ENCODE data around the gene LCP2.

LCP2 gene

DNA sequence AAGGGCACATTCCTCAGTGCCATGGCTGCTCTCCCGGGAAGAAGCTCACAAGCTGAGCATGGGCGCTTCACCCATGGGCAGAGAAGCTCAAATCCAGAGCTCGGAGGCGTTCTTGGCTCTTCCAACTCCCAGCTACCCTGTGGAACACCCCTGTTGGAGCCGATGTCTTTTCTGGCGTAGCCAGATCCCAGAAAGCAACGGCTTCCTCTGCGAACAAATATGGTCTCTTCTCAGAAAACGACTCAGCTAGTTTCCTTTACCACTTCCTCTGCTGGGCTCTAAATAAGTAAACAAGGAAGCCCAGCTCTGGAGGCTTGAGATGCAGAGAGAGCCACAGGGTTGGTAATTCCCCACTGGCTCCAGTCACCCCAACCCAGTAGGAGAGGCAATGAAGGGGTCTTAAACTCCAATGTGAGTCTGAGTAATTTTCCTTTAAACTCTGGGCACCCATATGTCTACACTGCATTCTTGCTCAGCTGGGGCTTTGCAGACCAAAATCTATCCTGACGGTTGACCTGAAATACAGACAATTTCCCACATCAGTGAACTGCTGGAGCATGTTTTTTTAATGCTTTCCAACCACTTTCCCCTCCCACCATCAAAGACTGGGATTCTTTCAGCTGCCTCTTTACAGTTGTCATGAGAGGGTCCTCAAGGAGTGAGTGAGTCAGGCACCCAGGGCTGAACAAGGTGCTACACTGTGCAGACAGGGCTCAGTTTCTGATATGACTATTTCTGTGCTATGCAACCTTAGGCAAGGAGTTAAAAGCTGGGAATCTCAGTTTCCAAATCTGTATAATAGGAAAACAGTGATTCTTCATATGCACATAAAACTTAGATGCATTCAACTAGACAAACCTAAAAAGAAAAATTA is at the start of gene LCP2:
Gene LCP2, minus strand, starts transcription at position 189 of the 874 bp plus-strand sequence. Its CDS starts 166 bp downstream, at position 23.
- FAIRE-seq: no peak

DNA sequence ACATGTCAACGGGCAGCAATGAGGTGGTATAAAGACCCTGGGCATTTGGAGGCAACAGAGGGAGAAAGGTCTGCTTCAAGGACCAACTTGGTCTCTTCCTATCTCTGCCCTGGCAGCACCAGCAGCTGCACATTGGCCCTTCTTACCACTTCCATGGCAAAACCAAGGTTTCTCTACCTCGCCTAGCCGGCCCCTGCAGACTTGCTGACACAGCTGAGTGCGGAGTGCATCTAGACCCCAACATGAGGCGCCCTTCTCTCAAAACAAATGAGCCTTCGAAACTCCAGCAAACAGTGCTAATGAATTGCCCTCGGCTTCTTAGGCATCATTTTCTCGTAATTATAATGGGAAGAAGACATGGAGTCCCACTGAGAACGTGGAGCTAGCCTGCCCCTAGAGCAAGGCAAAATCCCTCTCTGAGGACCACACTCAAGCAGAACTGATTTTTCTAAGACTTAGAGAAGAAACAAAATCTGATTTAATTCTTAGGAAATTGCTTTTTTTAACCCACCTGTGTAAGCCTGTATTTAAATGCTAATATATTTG is 49.5 kb upstream of the LCP2 start:
- FAIRE-seq: no peak

DNA sequence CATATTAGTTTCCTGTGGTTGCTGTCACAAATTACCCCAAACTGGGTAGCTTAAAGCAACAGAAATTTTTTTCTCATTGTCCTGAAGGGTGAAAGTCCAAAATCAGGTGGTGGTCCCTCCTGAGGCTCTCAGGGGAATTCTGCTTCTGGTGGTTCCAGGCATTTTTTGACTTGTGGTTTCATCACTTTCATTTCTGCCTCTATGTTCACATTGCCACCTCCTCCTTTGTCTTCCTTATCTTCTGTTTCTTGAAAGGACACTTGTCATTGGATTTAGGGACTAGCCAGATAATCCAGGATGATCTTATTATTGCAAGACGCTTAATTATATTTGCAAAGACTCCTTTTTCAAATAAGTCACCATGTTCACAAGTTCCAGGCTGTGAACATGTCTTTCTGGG is 48.4 kb upstream of the LCP2 start:
- no peak for FAIRE-seq

DNA sequence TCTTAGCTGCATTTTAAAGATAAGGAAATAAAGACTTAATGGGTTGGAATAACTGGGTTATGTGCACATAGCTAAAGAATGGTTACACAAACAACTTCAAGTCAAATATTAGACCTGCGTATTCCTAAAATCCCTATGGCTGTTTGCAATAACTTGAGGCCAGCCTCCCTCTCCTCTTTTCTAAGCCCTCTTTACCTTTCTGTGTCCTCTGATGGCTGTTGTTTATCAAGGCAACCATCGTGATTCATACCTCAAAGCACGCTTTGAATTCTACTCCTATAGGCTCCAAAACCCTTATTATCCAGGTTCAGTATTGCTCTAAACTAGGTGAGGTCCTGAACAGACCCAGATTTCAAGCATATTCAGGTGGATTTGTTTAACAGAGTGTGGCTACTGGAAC is 45.6 kb upstream of the LCP2 start:
- no peak for FAIRE-seq

DNA sequence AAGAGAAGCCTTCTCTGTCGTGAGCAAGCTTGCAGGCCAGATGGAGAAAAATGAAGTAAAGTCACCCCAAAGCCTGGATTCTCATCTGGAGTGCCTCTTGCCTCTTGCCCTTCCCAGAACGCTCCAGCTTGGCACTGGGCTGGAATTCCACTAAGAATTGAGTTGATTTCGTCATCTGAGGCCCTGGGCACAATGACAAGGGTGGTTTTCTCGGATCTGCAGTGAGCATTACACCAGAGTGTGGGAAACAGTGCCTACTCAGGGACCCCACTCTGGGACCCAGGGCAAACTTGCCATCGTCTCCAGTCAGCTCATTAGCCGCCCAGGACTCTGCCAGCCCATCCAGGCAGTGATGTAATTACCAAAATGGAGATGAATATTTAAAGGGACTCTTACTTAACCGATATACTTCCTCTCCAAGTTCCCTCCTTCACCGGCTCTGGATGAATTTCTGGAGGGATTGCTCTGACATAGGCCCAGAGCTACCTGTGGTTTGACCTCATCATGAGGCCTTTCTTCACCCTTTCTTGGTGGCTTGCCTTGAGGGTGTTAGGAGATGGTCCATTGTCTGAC is 44.7 kb upstream of the LCP2 start:
- no peak for FAIRE-seq

DNA sequence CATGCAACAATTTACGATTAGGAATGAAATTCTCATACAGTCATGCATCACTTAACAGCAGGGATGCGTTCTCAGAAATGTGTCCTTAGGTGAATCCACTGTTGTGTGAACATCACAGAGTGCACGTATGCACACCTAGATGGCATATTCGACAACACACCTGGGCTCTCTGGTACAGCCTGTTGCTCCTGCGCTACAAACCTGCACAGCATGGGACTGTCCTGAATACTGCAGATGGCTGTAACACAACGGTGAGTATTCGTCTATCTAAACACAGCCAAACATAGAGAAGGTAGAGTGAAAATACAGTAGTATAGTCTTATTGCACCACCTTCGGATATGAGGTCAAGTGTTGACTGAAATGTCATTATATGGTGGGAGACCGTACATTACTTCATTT is 44.0 kb upstream of the LCP2 start:
- FAIRE-seq: no peak

DNA sequence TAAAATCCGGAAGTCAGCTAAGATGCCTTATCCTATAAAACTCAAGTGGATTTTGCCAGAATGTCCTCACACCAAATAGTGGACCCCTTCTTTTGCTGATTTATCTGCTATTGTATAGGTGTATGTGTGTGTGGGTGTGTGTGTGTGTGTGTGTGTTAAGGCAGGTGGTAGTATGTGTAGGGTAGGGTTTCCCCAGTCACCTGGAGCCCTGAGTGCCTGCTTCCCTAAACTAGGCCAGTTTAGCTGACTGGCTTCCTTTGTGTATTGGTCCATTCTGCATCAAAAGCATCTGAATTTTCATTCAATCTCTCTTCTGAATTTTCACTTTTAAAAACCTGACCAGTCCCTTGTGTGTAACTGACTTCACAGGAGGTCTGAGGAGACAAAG is 42.2 kb upstream of the LCP2 start:
- FAIRE-seq: no peak

DNA sequence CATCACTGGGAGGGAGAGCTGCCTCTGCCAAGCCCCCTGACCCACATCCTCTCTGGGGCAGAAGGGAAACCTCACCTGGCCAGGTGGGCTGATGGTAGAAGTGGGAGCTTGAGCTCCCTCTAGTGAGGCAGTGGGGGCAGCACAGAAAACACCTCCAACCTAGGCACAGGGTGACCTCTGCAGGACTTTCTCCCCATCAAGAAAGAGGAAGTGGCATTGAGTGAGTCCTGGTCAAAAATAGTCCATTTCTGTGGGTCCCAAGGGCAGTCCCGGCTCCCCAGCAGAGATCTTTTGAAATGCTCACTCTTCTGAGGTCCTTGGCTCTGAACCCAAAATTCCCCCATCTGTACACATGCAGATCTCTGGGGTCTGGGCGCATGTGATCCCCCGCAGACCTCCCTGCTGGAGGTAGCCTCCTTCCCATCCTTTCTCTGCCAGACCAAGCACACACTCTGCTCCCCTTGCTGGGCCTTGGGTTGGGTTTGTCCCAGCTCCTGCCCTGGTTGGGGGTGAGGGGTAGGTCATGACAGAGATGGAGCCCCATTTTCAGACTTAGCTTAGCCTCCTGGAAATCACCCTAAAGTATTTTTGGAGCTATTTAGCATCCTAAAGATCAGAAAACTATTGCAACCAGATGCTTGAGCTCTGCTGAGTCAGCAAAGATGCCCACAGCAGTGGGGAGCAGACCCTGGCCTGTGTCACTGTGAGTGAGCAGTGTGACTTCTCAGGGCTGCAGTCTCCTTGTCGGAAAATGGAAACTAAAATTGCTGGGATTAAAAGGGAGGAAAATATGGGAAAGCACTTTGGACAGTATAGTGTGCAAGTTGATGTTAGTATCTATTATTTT is 41.6 kb upstream of the LCP2 start:
- FAIRE-seq: no peak

DNA sequence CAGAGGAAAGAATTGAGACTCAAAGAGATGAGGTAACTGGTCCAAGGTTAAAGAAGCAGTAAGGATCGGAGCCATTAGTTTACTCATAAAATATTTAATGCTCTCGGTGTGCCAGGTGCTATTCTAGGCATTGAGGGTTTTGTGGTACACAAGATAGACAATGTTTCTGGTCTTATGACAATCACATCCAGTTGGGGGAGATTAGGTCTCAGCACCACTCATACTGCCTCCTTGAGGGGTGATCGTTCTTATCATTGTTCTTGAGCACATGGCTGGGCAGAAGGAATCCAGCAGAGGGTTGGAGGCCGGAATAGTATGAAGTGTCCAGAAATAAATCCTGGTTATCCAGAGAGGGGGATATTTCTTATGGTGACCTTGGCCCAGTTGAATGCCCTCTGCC is 40.7 kb upstream of the LCP2 start:
- FAIRE-seq: no peak

DNA sequence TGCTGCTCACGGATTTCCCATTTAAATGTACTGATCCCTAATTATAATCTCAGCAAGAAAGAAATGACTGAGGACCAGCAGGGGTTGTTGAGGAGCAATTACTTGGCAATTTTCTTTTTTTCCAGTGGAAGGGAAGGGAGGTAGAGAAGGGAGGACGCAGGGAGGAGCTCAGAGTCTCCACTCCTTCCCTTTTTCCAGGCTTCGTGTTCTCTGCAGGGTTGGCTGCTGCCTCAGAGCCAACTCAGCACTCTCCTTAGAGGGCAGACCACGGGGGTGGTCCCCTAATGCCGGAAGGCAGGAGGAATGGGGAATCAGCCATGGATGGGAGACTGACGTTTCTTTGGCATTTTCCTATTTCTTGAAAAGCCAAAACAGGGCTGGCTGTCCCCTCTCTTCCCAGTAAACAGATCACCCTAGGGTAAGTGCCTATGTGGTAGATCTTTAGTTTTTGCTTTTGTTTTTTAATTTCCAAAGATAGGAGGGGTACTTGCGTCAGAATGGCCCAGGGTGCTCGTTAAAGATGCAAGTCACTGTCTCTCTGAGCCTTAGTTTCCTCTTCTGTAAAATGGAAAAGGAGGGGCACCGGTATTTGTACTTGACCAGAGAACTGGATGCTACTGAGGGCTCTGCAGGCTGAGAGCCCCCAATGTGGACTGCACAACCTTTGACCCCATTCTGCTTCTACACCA is 39.6 kb upstream of the LCP2 start:
- no peak for FAIRE-seq

DNA sequence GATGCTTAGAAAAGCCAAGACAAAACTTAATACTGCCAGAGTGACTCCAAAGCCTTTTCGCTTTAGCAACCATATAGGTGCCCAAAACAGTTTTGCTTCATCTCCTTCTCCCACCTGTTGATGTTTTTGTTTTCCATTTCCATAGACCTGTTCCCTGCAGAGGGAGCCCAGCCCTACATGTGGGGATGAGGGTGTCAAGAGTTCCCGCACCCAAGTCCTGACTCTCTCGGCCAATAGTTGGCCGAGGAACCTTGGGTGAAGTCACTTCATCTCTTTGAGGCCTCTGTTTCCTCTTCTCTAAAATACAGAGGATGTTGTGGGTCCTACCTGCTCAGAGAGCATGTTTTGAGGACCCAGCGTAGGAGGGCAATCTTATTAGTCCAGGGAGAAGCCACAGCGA is 38.5 kb upstream of the LCP2 start:
- no peak for FAIRE-seq

DNA sequence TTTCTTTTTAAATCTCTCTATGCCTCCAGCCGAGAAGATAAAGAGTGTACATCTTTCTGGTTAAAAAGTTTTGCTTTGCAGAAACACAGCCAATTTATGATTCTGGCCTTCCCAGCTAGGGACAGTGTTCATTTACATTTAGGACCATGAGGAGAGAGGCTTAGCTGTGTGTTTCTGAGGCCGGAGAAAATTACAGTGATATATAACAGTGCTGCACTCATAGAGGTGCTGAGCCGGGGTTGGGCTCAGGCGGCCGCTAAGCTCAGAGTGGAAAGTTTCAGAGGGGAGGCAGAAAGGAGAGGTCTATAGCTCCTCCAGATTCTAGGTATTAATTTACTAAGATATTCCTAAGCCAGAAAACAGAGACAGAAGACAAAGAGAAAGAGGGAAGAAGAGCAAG is 37.0 kb upstream of the LCP2 start:
- no peak for FAIRE-seq

DNA sequence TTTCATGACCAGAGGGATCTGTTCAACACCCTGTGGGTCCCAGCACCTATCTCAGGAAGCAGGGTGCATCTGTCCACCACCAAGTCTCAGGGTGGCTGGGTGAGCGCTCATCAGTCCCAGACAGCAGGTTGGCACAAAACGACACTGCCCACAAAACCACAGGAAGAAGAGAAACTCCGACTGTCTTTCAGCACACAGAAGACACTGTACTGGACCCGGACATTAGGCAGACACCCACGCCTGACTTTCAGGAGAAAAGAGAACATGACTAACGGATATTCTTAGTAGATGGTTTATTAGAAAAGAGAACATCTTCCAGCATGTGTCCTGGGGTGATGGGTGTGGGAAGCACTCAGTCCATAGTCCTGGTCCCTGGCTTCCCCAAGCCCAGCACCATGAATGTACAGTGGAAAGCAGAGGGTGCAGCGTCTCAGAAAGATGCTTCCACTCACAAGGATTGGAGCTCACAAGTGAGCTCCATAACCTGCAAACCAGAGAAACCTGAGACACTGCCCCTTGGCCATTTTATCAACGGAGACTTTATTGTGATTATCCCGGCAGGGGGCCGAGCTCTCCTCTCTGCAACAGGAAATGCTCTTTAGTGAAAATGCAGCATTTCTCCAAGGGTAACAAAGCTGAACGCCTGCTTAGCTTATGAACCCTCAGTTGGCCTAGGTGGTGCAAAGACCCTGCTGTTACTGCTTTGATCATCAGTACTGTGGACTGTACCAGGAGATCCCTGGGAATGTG is 35.8 kb upstream of the LCP2 start:
- FAIRE-seq: no peak

DNA sequence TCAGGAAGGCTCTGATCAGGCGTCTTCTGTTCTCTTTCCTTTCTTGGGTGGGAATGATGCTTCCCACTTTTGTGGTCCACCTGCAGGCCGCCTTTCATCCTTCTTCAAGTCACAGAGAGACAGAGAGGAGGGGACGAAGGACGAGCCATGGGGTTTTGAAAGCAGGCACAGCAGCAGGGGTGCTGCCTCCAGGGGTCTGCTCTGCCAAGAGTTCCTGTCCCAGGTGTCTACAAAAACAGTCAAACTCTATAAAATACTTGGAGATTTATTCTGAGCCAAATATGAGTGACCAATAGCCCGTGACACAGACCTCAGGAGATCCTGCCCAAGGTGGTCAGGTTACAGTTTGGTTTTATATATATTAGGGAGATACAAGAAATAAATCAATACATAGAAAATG is 34.5 kb upstream of the LCP2 start:
- no peak for FAIRE-seq

DNA sequence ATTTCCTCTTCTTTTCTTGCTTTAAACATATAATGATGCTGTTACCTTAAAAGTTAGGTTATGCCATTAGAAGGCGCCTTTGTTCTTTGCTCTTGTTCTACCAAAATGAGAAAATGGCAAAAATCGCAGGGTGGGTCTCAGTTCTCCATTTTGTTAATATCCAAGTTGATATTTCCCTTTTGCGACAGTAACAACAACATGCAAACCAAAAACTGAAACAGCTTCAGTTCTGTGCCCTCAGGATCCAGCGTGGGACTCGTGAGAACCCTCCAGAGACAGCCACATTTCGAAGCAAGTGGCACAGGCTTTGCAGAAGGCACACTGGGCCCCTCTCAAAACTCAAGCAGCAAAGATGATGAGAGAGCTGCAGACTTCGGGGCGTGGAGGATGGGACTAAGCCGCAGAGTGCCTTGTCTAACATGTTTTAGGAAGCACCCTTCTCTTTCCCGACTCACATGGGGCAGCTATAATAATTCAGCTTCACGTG is 33.0 kb upstream of the LCP2 start:
- no peak for FAIRE-seq

DNA sequence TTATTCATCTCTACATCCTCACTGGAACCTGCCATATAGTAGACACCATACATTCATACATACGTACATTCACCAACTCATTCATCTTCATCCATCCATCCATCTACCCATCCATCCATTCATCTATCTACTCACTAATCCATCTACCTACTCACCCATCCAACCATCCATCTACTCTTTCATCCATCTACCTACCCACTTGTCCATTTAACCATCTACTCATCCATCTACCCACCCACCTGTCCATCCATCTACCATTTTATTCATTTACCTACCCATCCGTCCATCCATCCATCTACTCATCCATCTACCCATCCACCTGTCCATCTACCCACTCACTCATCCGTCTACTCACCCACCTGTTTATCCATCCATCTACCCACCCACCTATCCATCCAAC is 31.9 kb upstream of the LCP2 start:
- no peak for FAIRE-seq

DNA sequence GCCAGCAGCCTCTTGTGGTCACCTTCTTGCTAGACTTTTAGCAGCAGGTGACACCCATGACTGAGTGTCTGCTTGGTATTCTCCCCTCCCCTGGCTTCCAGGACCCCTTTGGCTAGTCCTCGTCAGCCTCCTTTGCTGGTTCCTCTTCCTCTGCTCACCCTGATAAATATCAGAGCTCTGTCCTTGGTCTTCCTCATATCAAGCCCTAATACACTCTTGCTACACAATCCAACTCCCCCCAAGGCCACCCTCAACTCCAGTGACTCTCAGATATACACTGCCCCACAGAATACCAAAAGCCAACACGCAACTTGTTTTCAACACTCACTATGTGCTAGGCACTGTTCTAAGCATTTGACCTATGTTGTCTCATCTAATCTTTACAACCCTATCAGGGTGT is 30.3 kb upstream of the LCP2 start:
- no peak for FAIRE-seq

DNA sequence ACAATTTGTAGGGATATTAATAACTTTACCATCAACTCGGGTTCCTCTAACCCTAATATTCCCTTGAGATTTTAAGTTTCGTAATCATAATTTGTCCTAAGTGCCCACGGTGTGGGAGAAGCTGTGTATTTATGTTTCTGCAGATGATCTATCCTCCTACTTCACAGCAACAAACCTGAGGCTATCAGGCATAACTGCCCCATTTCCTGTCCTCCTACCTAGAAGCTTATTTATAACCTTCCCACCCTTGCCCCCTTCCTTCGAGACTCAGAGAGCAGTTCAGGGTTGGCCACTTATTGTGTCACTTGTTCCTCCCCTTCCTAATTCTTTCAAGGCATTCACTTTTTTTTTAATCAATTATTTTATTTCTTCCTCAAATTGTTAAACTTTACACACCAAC is 29.6 kb upstream of the LCP2 start:
- no peak for FAIRE-seq

DNA sequence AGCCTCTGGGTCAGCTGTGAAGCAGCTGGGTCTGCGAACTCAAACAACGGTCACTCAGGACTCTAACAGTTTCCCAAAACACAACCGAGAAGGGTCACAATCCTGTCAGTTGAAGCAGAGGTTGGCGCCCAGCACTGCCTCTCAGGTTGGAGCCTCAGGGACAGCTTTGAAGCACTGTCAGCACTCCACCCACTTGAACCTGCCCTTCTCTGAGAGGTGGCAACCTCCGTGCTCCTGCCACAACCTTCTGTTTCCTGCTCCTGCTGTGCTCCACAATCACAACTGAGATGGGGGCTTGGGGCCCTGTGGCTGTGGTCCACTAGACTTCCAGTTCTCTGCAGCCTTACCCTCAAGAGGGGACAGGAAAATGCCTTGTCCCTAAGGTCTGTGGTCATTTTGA is 21.7 kb upstream of the LCP2 start:
- no peak for FAIRE-seq

DNA sequence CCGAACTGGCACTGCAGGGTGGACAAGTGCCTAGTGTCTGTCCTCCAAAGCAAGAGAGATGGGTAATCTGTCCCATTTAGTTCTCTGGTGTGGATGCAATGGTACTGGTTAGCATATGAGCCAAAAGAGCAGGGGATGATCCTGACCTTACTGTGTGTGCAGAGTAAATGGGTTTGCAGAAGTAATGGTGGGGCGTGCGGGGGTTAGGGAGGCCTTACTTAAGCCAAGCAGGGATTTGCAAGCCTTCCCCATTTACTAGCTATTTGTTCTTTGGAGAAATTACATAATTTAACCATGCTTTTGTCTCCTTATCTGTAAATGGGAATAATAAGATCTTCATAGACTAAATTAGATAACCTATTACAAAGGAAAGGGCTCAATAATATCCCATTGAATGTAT is 19.9 kb upstream of the LCP2 start:
- FAIRE-seq: no peak

DNA sequence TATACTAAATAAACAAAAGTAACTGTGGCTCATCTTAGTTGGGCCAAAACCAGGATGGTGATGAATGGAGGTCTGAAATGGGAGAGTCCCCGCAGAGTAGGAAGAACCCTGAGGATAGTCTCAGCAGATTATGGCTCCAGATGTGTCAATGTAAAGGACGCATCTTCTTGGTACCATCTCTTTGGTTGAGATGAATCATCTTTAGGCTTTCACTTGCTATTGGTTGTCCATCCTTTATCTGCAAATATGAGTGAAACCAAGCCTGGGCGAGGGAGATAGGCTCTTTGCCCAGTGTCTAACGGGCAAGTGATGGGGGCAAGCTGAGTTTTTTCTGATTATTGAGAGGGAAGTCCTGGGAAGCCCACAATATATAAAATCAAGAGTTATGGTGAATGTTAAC is 19.4 kb upstream of the LCP2 start:
- no peak for FAIRE-seq

DNA sequence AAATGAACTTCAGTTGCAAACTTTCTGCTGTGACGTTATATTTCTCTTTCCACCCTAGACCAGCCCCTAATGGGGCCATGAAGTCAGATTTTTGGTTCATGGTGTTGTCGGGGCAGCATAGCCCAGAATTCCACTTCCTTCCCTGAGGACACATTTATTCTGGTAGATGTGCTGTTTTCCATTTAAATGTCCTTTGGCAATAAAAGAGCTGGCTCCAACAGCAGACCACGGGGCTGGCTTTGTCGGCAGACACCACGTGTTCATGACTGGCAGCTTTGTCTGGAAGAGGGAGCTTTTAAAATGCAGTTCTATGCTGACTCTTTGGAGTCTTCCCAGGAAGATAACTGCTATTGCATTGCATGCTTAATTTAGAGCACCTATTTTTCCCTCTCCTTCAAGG is 17.6 kb upstream of the LCP2 start:
- FAIRE-seq: no peak

Data from TTC549 (cell line).